ENCODE results near the gene GOLGA6L10. TPM values are rescaled to one million over a fixed set of nuclear protein-coding genes. Genes with fewer than 3 reads are reported as not detected.

GOLGA6L10 gene
- total and polyA plus RNA-seq, 2 of the 4 experiments (the other 2 are of a cell fraction): under 0.01 to 0.79 TPM

DNA sequence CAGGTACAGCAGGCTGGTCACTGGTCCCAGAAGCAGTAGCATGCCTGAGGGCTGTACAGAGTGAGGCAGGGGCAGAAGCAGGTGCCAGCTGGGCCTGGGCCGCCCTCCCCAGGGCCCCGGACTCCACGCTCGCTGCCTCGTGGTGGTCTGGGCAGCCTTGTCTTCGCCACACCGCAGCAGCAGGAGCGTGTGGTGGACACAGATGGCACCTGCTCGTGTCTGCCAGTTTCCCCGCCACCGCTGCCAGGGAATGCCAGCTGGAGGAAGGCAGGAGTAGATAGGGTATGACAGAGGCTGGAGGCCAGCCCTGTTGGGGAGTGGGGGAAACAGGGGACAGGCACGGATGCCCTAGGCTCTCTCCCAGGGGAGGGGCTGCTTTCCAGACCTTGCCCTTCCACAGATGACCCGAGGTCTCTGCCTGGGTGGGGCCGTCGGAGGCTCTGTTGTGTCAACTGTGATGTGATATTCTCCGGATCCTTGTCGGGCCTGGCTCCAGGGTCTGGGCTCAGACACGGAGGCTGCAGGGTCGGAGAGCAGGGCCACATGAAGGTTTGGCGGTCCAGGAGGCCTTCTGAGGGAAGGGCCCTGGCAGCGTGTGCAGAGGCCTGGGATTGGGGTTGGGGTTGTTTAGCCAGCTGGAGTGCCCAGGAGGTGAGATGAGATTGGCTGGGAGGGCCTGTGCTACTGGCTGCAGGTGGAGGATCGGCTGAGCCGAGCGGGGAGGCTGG, 33.6 kb downstream of the GOLGA6L10 start:
- H3K23ac ChIP-seq (ENCODE audit: low read depth, low read length): no peak overlapping the region
- no peaks in the 10 kb centered on the region for H3K79me1 ChIP-seq (ENCODE audit: low read depth in 1 of 2, low read length in 2 of 2)
- H4K8ac ChIP-seq (ENCODE audit: low read depth in 2 of 2, low read length in 2 of 2): no peak overlapping the region
- H3K9ac ChIP-seq (ENCODE audit: low read depth, low read length): no peak overlapping the region
- no peak overlapping the region for H2AK5ac ChIP-seq (ENCODE audit: low read depth, low read length)
- peaks cover under 1% of the 10 kb centered on the region; the same call in 1 of the 2 replicates for H3K9me3 ChIP-seq (ENCODE audit: control insufficient read depth, insufficient read depth, low read length)
- no peak for ATAC-seq (ENCODE audit: low read depth)
- WGBS, 2 experiments (ENCODE audit: extremely low coverage in 2 of 2, insufficient read length in 1 of 2): 65% methylated on average over 10 of the region's 24 CpGs; no CpG with 5 or more reads in 1 of the 2 experiments
- H2BK15ac ChIP-seq (ENCODE audit: low read depth, low read length): no peak overlapping the region
- no peaks in the 10 kb centered on the region for H4K20me1 ChIP-seq (ENCODE audit: insufficient read depth, low read length)
- H3K4me1 ChIP-seq (ENCODE audit: control insufficient read depth, insufficient read depth, low read length): no peaks in the 10 kb centered on the region
- H3K36me3 ChIP-seq (ENCODE audit: control insufficient read depth, insufficient read depth, low read length): no peaks in the 10 kb centered on the region
- no peak overlapping the region for H2AFZ ChIP-seq (replicated peaks; ENCODE audit: low read length, poor library complexity)
- H3K4me3 ChIP-seq (ENCODE audit: insufficient read depth, low read depth, low read length): no peak overlapping the region
- no peak overlapping the region for H3K27ac ChIP-seq (ENCODE audit: insufficient read depth, low read length)
- H2BK5ac ChIP-seq (ENCODE audit: low read depth, low read length, poor library complexity, severe bottlenecking): no peak overlapping the region
- no peak overlapping the region for H2BK20ac ChIP-seq (ENCODE audit: low read depth, low read length)
- no peaks in the 10 kb centered on the region for H3K9me1 ChIP-seq (ENCODE audit: insufficient read depth, low read length)
- dilution Hi-C loops (cut with HindIII; ENCODE audit: low sequenced_read_pairs, unreplicated experiment) (no loop called here), in situ Hi-C loops (cut with MboI; ENCODE audit: low sequenced_read_pairs) (no loop called here), intact Hi-C loops (cut with micrococcal nuclease) (no loop called here)
- no peak overlapping the region for H4K91ac ChIP-seq (ENCODE audit: insufficient read depth, low read depth, low read length)
- CTCF ChIA-PET: no interaction called here
- H3K18ac ChIP-seq (ENCODE audit: low read depth, low read length): no peak overlapping the region
- H2AK9ac ChIP-seq (replicated peaks; ENCODE audit: low read depth, low read length, poor library complexity): no peak overlapping the region
- H3K56ac ChIP-seq (ENCODE audit: extremely low read depth, insufficient read depth, low read length): no peak overlapping the region
- TF ChIP-seq MXI1 (IDR thresholded peaks at IDR 0.05; ENCODE audit: borderline replicate concordance, low read depth, low read length) (no peak), CEBPB (IDR thresholded peaks at IDR 0.05; ENCODE audit: low read depth, low read length) (no peak), FOS (IDR thresholded peaks at IDR 0.05; ENCODE audit: low read depth, low read length) (no peak), BHLHE40 (IDR thresholded peaks at IDR 0.05; ENCODE audit: low read depth, low read length) (no peak), SMC3 (IDR thresholded peaks at IDR 0.05; ENCODE audit: low read depth, low read length) (no peak), RAD21 (IDR thresholded peaks at IDR 0.05; ENCODE audit: low read length) (no peak), NFE2L2 (IDR thresholded peaks at IDR 0.05; ENCODE audit: low read depth, low read length) (no peak), RCOR1 (IDR thresholded peaks at IDR 0.05; ENCODE audit: insufficient replicate concordance, low read length) (no peak), CHD1 (IDR thresholded peaks at IDR 0.05; ENCODE audit: low read depth, low read length) (no peak), RFX5 (IDR thresholded peaks at IDR 0.05; ENCODE audit: low read depth, low read length) (no peak), POLR2A (IDR thresholded peaks at IDR 0.05; ENCODE audit: low read depth, low read length) (no peak), MAFK (IDR thresholded peaks at IDR 0.05; ENCODE audit: low read depth, low read length) (no peak), MAZ (IDR thresholded peaks at IDR 0.05; ENCODE audit: borderline replicate concordance, low read depth, low read length) (no peak)
- TF ChIP-seq, protein P1, sequence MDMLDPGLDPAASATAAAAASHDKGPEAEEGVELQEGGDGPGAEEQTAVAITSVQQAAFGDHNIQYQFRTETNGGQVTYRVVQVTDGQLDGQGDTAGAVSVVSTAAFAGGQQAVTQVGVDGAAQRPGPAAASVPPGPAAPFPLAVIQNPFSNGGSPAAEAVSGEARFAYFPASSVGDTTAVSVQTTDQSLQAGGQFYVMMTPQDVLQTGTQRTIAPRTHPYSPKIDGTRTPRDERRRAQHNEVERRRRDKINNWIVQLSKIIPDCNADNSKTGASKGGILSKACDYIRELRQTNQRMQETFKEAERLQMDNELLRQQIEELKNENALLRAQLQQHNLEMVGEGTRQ (IDR thresholded peaks at IDR 0.05; ENCODE audit: low read depth, low read length): no peak
- TF ChIP-seq, protein P2, sequence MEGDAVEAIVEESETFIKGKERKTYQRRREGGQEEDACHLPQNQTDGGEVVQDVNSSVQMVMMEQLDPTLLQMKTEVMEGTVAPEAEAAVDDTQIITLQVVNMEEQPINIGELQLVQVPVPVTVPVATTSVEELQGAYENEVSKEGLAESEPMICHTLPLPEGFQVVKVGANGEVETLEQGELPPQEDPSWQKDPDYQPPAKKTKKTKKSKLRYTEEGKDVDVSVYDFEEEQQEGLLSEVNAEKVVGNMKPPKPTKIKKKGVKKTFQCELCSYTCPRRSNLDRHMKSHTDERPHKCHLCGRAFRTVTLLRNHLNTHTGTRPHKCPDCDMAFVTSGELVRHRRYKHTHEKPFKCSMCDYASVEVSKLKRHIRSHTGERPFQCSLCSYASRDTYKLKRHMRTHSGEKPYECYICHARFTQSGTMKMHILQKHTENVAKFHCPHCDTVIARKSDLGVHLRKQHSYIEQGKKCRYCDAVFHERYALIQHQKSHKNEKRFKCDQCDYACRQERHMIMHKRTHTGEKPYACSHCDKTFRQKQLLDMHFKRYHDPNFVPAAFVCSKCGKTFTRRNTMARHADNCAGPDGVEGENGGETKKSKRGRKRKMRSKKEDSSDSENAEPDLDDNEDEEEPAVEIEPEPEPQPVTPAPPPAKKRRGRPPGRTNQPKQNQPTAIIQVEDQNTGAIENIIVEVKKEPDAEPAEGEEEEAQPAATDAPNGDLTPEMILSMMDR (conservative IDR thresholded peaks at IDR 0.05; ENCODE audit: low read depth, low read length): no peak
- TF ChIP-seq, protein P3, sequence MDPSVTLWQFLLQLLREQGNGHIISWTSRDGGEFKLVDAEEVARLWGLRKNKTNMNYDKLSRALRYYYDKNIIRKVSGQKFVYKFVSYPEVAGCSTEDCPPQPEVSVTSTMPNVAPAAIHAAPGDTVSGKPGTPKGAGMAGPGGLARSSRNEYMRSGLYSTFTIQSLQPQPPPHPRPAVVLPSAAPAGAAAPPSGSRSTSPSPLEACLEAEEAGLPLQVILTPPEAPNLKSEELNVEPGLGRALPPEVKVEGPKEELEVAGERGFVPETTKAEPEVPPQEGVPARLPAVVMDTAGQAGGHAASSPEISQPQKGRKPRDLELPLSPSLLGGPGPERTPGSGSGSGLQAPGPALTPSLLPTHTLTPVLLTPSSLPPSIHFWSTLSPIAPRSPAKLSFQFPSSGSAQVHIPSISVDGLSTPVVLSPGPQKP (IDR thresholded peaks at IDR 0.05; ENCODE audit: borderline replicate concordance, low read depth, low read length): no peak
- no peak overlapping the region for H3K14ac ChIP-seq (replicated peaks; ENCODE audit: low read depth, low read length)
- no peak overlapping the region for H3K4me2 ChIP-seq (ENCODE audit: low read depth, low read length)
- no peak for DNase-seq
- no peak overlapping the region for H3K4ac ChIP-seq (ENCODE audit: low read depth, low read length)
- BruUV-seq (replicated peaks): no TSS peak
- H2BK120ac ChIP-seq (ENCODE audit: low read depth, low read length): no peak overlapping the region
- peaks cover 8% of the 10 kb centered on the region; the same call in 1 of the 2 replicates for H3K27me3 ChIP-seq (ENCODE audit: control insufficient read depth, insufficient read depth, low read length)
- H4K5ac ChIP-seq (ENCODE audit: low read depth, low read length): no peak overlapping the region
- POLR2A ChIA-PET (ENCODE audit: unreplicated experiment): no interaction called here
